Epithelial cell of esophagus (primary cell): ENCODE measurements around the gene TTC27.

Experiments used
- DNase-seq: peaks from one replicate; pipeline ENCODE4 v3.0.0; 2010; ENCODE audit warnings: low read depth
- H3K4me3 ChIP-seq: 2 replicates; pipeline ENCODE4 v1.5.1; 2011; ENCODE audit warnings: mild to moderate bottlenecking, low read length, control low read depth
- TF ChIP-seq, protein P1 (sequence below): IDR thresholded peaks from 2 replicates; pipeline ENCODE4 v1.5.1; 2011; ENCODE audit warnings: low read depth, mild to moderate bottlenecking, low read length, control low read depth, inconsistent platforms; ENCODE audit not compliant: insufficient read depth; ENCODE audit errors: missing control alignments

The TTC27 gene

DNA sequence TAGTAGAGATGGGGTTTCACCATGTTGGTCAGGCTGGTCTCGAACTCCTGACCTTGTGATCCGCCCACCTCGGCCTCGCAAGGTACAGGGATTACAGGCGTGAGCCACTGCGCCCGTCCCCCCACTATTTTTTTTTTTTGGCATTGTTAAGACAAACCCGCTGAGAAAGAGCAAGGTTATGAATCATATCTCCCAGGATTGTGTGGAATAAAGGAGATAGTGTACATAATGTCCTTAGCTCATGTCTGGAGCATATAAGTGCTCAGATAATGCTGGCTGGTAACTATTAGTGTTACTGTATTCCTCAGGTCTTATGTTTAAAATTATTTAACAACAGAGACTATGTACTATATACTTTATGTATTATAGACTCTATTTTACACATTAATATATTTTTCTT is 36.0 kb downstream of the TTC27 start:
- no peak for DNase-seq
- H3K4me3 ChIP-seq = no peak overlapping the region
- TF ChIP-seq, protein P1, sequence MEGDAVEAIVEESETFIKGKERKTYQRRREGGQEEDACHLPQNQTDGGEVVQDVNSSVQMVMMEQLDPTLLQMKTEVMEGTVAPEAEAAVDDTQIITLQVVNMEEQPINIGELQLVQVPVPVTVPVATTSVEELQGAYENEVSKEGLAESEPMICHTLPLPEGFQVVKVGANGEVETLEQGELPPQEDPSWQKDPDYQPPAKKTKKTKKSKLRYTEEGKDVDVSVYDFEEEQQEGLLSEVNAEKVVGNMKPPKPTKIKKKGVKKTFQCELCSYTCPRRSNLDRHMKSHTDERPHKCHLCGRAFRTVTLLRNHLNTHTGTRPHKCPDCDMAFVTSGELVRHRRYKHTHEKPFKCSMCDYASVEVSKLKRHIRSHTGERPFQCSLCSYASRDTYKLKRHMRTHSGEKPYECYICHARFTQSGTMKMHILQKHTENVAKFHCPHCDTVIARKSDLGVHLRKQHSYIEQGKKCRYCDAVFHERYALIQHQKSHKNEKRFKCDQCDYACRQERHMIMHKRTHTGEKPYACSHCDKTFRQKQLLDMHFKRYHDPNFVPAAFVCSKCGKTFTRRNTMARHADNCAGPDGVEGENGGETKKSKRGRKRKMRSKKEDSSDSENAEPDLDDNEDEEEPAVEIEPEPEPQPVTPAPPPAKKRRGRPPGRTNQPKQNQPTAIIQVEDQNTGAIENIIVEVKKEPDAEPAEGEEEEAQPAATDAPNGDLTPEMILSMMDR = no peak

DNA sequence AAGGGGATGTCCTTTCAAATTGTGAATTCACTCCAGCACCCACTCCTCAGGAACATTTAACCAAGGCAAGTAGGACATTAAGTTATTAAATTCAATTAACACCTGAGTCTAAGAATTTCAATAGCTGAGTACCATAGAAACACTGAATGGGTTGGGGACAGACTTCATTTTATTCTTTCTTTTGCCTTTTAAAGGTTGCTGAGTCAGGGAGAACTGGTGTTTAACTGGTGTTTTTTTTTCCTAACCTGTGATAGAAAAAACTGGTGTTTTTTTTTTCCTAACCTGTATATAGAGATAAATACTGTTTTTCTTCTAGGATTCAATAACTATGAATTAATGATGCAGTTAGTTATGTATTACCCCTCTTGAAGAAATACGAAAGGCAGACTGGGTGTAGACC is 38.9 kb downstream of the TTC27 start:
- no peak overlapping the region for H3K4me3 ChIP-seq
- TF ChIP-seq, protein P1 = no peak
- DNase-seq = no peak

DNA sequence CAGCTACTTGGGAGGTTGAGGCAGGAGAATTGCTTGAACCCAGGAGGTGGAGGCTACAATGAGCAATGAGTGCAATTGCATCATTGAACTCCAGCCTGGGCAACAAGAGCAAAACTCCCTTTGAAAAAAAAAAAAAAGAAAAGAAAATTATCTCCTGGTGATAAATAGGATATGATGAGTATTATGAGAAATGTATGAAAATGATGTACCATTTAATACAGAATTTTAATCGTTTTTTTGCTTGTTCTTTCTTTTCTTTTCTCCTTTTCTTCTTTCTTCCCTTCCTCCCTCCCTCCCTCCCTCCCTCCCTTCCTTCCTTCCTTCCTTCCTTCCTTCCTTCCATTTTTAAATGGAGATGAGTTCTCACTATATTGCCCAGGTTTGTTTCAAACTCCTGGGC is 40.4 kb downstream of the TTC27 start:
- TF ChIP-seq, protein P1 = no peak

DNA sequence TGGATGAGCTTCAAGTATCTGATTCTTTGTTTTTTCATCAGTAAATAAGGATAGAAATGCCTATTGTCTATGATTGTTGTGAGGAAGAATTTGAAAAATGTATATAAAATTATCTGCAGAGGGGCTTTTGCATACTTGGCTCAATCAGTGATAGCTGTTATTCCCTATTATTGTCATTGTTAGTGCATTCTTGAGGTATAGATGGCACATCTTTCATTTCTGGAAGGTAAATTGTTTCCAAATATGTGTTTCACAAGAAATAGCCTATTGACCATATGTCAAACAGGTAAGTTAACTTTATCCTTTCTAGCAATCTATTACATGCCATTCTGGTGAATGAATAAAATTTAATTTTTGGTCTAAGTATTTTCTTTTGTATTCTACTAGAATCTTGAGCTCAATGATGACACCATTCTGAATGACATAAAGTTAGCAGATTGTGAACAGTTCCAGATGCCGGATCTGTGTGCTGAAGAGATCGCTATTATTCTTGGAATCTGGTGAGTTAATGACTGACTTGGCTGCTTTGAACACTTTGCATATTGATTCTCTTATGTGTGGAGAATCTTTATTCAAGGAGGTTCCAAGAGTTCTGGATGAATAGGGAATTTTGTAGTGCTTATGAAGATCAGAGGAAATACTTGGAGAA is 44.2 kb downstream of the TTC27 start:
- H3K4me3 ChIP-seq = no peak overlapping the region
- TF ChIP-seq, protein P1 = no peak
- DNase-seq = no peak

More for the DNA sequence above, 40.4 kb downstream of the TTC27 start:
- H3K4me3 ChIP-seq = no peak overlapping the region
- DNase-seq = no peak

DNA sequence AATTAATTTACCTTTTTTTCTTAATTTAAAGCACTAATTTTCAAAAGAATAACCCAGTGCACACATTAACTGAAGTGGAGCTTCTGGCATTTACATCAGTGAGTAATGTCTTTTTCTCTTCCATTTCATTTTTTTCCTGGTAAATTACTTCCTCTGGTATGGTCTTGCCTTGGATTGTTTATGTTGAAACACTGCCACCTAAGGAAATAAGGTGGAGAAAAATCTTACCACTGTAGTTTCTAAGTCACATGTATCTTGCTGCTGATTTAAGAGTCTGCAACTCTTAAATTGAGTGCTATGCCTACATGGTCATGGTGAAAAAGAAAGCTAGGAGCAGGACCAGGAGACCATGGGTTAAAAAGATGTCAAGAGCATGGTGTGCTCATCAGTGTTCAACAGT is 51.0 kb downstream of the TTC27 start:
- DNase-seq = no peak

DNA sequence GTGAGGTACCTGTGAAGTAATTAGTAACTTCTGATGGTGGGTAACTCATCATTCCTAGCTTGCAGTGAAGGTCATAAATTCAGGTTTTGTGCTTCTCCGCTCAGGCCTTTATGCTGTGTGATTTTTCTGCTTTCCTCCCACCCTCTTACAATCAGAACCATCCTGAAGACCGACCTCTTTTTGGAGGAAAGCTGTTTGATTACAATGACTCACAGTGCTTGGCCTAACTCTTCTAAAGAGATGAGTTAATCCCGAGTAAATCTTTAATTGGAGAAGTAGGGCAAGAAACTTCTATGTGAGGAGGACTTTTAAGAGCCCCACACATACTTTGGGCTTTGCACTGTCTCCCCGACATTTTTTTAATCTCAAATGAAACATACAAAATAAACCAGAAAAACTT is 53.1 kb downstream of the TTC27 start:
- DNase-seq = no peak
- TF ChIP-seq, protein P1 = no peak
- H3K4me3 ChIP-seq = no peak overlapping the region

More for the DNA sequence above, 51.0 kb downstream of the TTC27 start:
- no peak overlapping the region for H3K4me3 ChIP-seq
- TF ChIP-seq, protein P1 = no peak

DNA sequence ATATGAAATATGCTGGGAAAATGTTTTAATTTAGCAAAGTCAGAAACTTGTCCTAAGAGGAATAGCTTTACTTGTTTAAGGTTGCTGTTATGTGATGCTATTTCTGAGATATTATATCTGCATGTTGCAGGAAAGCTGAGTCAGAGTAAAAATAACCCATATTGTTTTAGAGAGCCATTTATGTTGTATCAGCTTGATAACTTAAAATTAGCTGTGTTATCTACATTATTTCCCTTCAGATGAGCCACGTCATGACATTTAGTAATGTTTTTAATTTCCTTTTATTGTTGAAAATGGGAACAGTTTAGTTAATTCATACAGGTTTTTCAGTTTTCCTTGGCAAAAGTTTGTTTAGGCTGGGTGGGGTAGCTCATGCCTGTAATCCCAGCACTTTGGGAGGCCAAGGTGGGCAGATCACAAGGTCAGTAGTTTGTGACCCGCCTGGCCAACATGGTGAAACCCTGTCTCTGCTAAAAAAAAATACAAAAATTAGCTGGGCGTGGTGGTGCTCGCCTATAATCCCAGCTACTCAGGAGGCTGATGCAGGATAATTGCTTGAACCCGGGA is 55.8 kb downstream of the TTC27 start:
- no peak for DNase-seq
- TF ChIP-seq, protein P1 = no peak
- H3K4me3 ChIP-seq = no peak overlapping the region
